Measurements from ENCODE around the gene EFHB. TPM values are rescaled to one million over a fixed set of nuclear protein-coding genes. Genes with fewer than 3 reads are reported as not detected.

EFHB gene
- total RNA-seq, 1 experiment from 2014 or later: 1.9 TPM

- no peaks in the 10 kb centered on the region; the same call in 1 of the 2 replicates for H3K27me3 Mint-ChIP-seq (ENCODE audit: low read depth)
- H2BK120ac ChIP-seq (ENCODE audit: low read depth, low read length, poor library complexity, severe bottlenecking): no peak overlapping the region
- peaks cover 3 to 9% of the 10 kb centered on the region in 2 experiments; a peak in 3 of 4 replicates for H3K4me1 Mint-ChIP-seq
- H3K9ac ChIP-seq (ENCODE audit: extremely low read depth, insufficient read length, low read length): no peak overlapping the region
- H3K4me3 Mint-ChIP-seq: no peak overlapping the region
- no peak overlapping the region for H4K91ac ChIP-seq (ENCODE audit: insufficient read length, low read depth, low read length)
- no peak for TF ChIP-seq CTCF (conservative IDR thresholded peaks at IDR 0.05)
- no peak overlapping the region for H3K23ac ChIP-seq (ENCODE audit: insufficient read length, low read depth, low read length)
- no peak overlapping the region for H2BK12ac ChIP-seq (ENCODE audit: insufficient read length, low read depth, low read length)
- no peak overlapping the region for H3K4me2 ChIP-seq (ENCODE audit: insufficient read depth, insufficient read length, low read length)
- WGBS (ENCODE audit: extremely low coverage, insufficient read length, low lambda C conversion rate): no CpG with 5 or more reads among the region's 2 CpGs
- H3K36me3 Mint-ChIP-seq (ENCODE audit: insufficient read depth in 1 of 3, low read depth in 3 of 3): no peaks in the 10 kb centered on the region
- H3K4ac ChIP-seq (ENCODE audit: low read depth, low read length): no peak overlapping the region
- H2BK5ac ChIP-seq (ENCODE audit: insufficient read length, low read length): no peak overlapping the region
- H3K18ac ChIP-seq (ENCODE audit: insufficient read length, low read depth, low read length): no peak overlapping the region
- no peak overlapping the region for H2AFZ ChIP-seq (ENCODE audit: low read length)
- H2BK15ac ChIP-seq (ENCODE audit: low read depth, low read length): no peak overlapping the region
- no peaks in the 10 kb centered on the region for H3K79me2 ChIP-seq (ENCODE audit: insufficient read depth, low read length)
- H3K79me1 ChIP-seq (ENCODE audit: insufficient read depth, low read depth, low read length, poor library complexity, severe bottlenecking): no peaks in the 10 kb centered on the region
- DNase-seq: no peak
- no peak overlapping the region for H4K5ac ChIP-seq (ENCODE audit: insufficient read length, low read depth, low read length)
- no peak overlapping the region for H3T11ph ChIP-seq (ENCODE audit: low read length)
- no peak overlapping the region for H3K27ac ChIP-seq (ENCODE audit: insufficient read length, low read depth, low read length)
- no peak overlapping the region for H3K27ac Mint-ChIP-seq
- H2AK5ac ChIP-seq (ENCODE audit: insufficient read length, low read length): no peak overlapping the region
- no peaks in the 10 kb centered on the region for H3K27me3 ChIP-seq (ENCODE audit: insufficient read depth, low read length)
- H3K9me3 ChIP-seq (ENCODE audit: control insufficient read depth, low read depth, low read length): no peaks in the 10 kb centered on the region
- H3K14ac ChIP-seq (ENCODE audit: insufficient read depth, low read length): no peak overlapping the region
- no peak overlapping the region for H4K8ac ChIP-seq (replicated peaks; ENCODE audit: insufficient read length, low read depth, low read length)
- no peaks in the 10 kb centered on the region for H3K23me2 ChIP-seq (ENCODE audit: insufficient read length, low read depth, low read length, poor library complexity, severe bottlenecking)
- H2BK20ac ChIP-seq (ENCODE audit: low read depth, low read length, poor library complexity, severe bottlenecking): no peak overlapping the region
- no peaks in the 10 kb centered on the region; the same call in 1 of the 2 replicates for H3K4me1 ChIP-seq (ENCODE audit: insufficient read depth, low read length)
- no peaks in the 10 kb centered on the region for H3K9me3 Mint-ChIP-seq
- no peak overlapping the region for H3K56ac ChIP-seq (ENCODE audit: insufficient read length, low read depth, low read length)
- H4K20me1 ChIP-seq (ENCODE audit: control insufficient read depth, insufficient read depth, insufficient read length): no peaks in the 10 kb centered on the region
Measured at GRCh38 chr3:19898721-19899120, 35.3 kb downstream of the EFHB start.
